ENCODE measurements around the gene ROBO3.

ROBO3 gene

DNA sequence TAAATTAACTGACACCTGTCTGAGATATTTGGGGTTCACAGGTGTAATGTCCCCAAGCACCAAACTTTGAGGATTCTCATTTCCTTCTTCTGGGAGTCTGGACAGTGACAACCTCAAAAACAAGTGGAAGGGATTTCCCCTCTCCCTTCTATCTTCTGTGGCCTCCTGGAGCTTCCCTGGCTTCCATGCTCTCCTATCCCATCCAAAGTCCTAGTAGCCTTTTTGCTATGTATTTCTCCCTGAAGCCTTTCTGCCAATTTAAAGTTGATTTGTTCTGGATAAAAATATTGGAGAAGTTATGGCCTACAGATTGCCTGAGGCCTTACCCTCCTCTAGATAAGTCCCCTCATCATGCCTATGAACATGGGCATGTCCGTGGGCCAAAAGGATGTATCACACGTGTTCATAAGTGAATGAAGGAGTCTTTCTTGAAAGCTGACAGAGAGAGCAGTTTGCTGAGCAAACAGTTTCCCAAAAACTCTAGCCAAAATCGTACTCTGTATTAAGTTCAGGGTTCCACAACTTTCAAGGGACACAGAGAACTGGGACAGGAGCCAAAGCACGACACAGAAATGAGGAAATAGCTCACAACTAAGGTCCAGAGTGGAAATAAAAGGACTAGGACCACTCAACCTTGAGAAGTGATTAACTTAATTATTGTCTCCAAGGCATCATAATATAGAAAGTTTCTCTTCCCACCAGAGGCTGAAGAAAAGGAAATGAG lies 63.9 kb downstream of the ROBO3 start:
- Histone ChIP-seq H2BK5ac (ENCODE audit: low read depth, low read length, poor library complexity) (no peak overlapping the region), H3K79me1 (ENCODE audit: low read length) (no peaks in the 10 kb centered on the region), H3K18ac (ENCODE audit: low read length) (no peak overlapping the region), H3K14ac (ENCODE audit: low read length) (no peak overlapping the region), H3K36me3 (ENCODE audit: control insufficient read depth in 1 of 2, insufficient read depth in 2 of 2, low read length in 2 of 2) (no peaks in the 10 kb centered on the region), H2AK5ac (ENCODE audit: low read length) (no peak overlapping the region), H3K27me3 (ENCODE audit: insufficient read depth, low read length) (no peaks in the 10 kb centered on the region), H4K8ac (ENCODE audit: low read depth, low read length) (no peak overlapping the region), H3K4ac (ENCODE audit: low read depth, low read length) (no peak overlapping the region), H2BK12ac (ENCODE audit: low read length) (no peak overlapping the region), H4K91ac (ENCODE audit: low read depth, low read length) (no peak overlapping the region), H3K4me2 (ENCODE audit: low read length) (no peak overlapping the region), H3K23ac (ENCODE audit: low read length) (no peak overlapping the region), H2BK120ac (ENCODE audit: insufficient read depth, low read length, poor library complexity) (no peak overlapping the region), H3K79me2 (ENCODE audit: control insufficient read depth, insufficient read depth, low read length, poor library complexity) (no peaks in the 10 kb centered on the region), H3K27ac (ENCODE audit: low read depth, low read length) (no peak overlapping the region), H2AFZ (ENCODE audit: insufficient read depth, low read length, poor library complexity) (no peak overlapping the region), H3K9me3 (ENCODE audit: insufficient read depth, low read depth, low read length) (no peaks in the 10 kb centered on the region), H3K9ac (ENCODE audit: low read length) (no peak overlapping the region), H3K4me1 (ENCODE audit: control insufficient read depth in 1 of 2, insufficient read depth in 2 of 2, low read length in 2 of 2) (no peaks in the 10 kb centered on the region), H4K12ac (ENCODE audit: low read depth, low read length) (no peak overlapping the region), H3K4me3 (ENCODE audit: low read depth, low read length) (no peak overlapping the region)
- no peak for DNase-seq
- WGBS (ENCODE audit: extremely low coverage, insufficient coverage, insufficient read length) = no CpG with 5 or more reads among the region's 4 CpGs

DNA sequence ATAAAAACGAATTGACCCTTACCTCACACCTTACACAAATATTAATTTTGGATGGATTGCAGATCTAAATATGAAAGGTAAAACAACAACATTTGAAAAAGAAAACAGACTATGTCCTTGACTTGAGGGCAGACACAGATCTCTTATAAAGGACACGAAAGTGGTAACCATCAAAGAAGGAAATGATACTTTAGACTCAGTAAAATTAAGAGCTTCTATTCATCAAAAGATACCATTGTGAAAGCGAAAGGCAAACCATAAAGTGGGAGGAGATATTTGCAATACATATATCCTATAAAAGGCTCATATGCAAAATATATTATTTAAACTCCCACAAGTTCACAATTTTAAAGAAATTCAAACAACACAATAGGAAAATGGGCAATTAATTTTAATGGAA lies 65.6 kb downstream of the ROBO3 start:
- Histone ChIP-seq H3K23ac (ENCODE audit: low read length) (no peak overlapping the region), H2BK5ac (ENCODE audit: low read depth, low read length, poor library complexity) (no peak overlapping the region), H3K36me3 (ENCODE audit: control insufficient read depth in 1 of 2, insufficient read depth in 2 of 2, low read length in 2 of 2) (no peaks in the 10 kb centered on the region), H3K4me1 (ENCODE audit: control insufficient read depth in 1 of 2, insufficient read depth in 2 of 2, low read length in 2 of 2) (no peaks in the 10 kb centered on the region), H3K9ac (ENCODE audit: low read length) (no peak overlapping the region), H3K4me3 (ENCODE audit: low read depth, low read length) (no peak overlapping the region), H3K27ac (ENCODE audit: low read depth, low read length) (no peak overlapping the region), H4K91ac (ENCODE audit: low read depth, low read length) (no peak overlapping the region), H2AK5ac (ENCODE audit: low read length) (no peak overlapping the region), H2BK12ac (ENCODE audit: low read length) (no peak overlapping the region), H4K8ac (ENCODE audit: low read depth, low read length) (no peak overlapping the region), H2AFZ (ENCODE audit: insufficient read depth, low read length, poor library complexity) (no peak overlapping the region), H4K12ac (ENCODE audit: low read depth, low read length) (no peak overlapping the region), H3K18ac (ENCODE audit: low read length) (no peak overlapping the region), H2BK120ac (ENCODE audit: insufficient read depth, low read length, poor library complexity) (no peak overlapping the region), H3K9me3 (ENCODE audit: insufficient read depth, low read depth, low read length) (peaks cover 2% of the 10 kb centered on the region), H3K4me2 (ENCODE audit: low read length) (no peak overlapping the region), H3K4ac (ENCODE audit: low read depth, low read length) (no peak overlapping the region), H3K27me3 (ENCODE audit: insufficient read depth, low read length) (no peaks in the 10 kb centered on the region), H3K79me1 (ENCODE audit: low read length) (no peaks in the 10 kb centered on the region), H3K79me2 (ENCODE audit: control insufficient read depth, insufficient read depth, low read length, poor library complexity) (no peaks in the 10 kb centered on the region), H3K14ac (ENCODE audit: low read length) (no peak overlapping the region)
- no peak for DNase-seq
- WGBS (ENCODE audit: extremely low coverage, insufficient coverage, insufficient read length) = no CpG with 5 or more reads among the region's 3 CpGs
